KMS-11 (cell line): ENCODE data around the gene UPF3A.
A peak's percentile ranks its signal among the peaks of the same experiment; 100 is the strongest.

Source experiments
- H2AFZ ChIP-seq: fragments of 200-600 bp; sonication (generic); 2 replicates; pipeline ENCODE4 v1.6.1; 2016; ENCODE audit warnings: antibody characterized with exemption, mixed run types, low read depth
- H3K27ac ChIP-seq: fragments of 200-600 bp; sonication (generic); 2 replicates; pipeline ENCODE4 v1.6.1; 2016; ENCODE audit warnings: mild to moderate bottlenecking, mixed run types
- H3K27me3 ChIP-seq: fragments of 200-600 bp; sonication (generic); 2 replicates; pipeline ENCODE4 v1.6.1; 2017; ENCODE audit warnings: mild to moderate bottlenecking, low read depth, mixed run types, moderate library complexity; ENCODE audit not compliant: insufficient read depth
- H3K36me3 ChIP-seq: fragments of 200-600 bp; sonication (generic); 2 replicates; pipeline ENCODE4 v1.6.1; 2017; ENCODE audit warnings: mild to moderate bottlenecking, mixed run types; ENCODE audit not compliant: insufficient read depth
- H3K4me1 ChIP-seq: fragments of 200-600 bp; sonication (generic); 2 replicates; pipeline ENCODE4 v1.6.1; 2016; ENCODE audit warnings: mild to moderate bottlenecking, low read depth, mixed run types; ENCODE audit not compliant: poor library complexity, severe bottlenecking
- H3K4me2 ChIP-seq: fragments of 200-600 bp; sonication (generic); 2 replicates; pipeline ENCODE4 v1.7.0; 2016; ENCODE audit warnings: mild to moderate bottlenecking, mixed run types
- H3K4me3 ChIP-seq: fragments of 200-600 bp; sonication (generic); IDR thresholded peaks from 2 replicates; pipeline ENCODE4 v1.6.1; 2017; ENCODE audit warnings: low read depth, low read length, mixed read lengths; ENCODE audit not compliant: insufficient read depth
- H3K79me2 ChIP-seq: fragments of 200-600 bp; sonication (generic); 2 replicates; pipeline ENCODE4 v1.6.1; 2016; ENCODE audit warnings: low read depth, mixed run types; ENCODE audit not compliant: insufficient read depth
- H3K9ac ChIP-seq: fragments of 200-600 bp; sonication (generic); 2 replicates; pipeline ENCODE4 v1.6.1; 2016; ENCODE audit warnings: mild to moderate bottlenecking, mixed run types
- H4K20me1 ChIP-seq: fragments of 200-600 bp; sonication (generic); 2 replicates; pipeline ENCODE4 v1.6.1; 2016; ENCODE audit warnings: mild to moderate bottlenecking, mixed run types; ENCODE audit not compliant: insufficient read depth
- CTCF ChIP-seq: fragments of 200-600 bp; sonication (generic); conservative IDR thresholded peaks from 2 replicates; pipeline ENCODE4 v1.6.1; 2017; ENCODE audit warnings: low read depth, mild to moderate bottlenecking, antibody characterized with exemption, low read length, moderate library complexity, mixed read lengths

The UPF3A gene

GRCh38 chr13:114272977-114273376, 8.4 kb upstream of the UPF3A start:
- no peak for TF ChIP-seq CTCF
- H3K36me3 ChIP-seq: peaks cover 8% of the 10 kb centered on the region; the same call in 1 of the 2 replicates

DNA sequence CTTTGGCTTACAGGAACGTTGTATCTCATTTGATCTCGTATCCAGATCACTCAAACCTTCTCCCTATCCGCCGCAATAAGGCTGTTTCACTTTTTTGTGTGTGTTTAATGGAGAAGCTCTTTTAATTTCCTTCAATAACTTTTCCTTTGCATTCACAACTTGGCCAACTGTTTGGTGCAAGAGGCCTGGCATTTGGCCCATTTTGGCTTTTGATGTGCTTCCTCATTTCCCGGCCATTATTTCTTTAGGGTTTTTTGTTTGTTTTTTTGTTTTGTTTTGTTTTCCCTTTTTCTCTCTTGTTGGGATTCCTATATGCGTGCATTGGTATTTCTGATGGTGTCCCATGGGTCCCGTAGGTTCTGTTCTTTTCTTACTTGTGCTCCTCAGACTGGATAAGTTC, 6.1 kb upstream of the UPF3A start:
- Histone ChIP-seq H3K4me2 (no peak overlapping the region), H3K36me3 (peaks cover 8% of the 10 kb centered on the region; the same call in 1 of the 2 replicates), H3K27me3 (no peaks in the 10 kb centered on the region)

More at GRCh38 chr13:114272977-114273376, 8.4 kb upstream of the UPF3A start:
- H3K4me3 ChIP-seq: no peak overlapping the region
- H3K27me3 ChIP-seq: no peaks in the 10 kb centered on the region
- H2AFZ ChIP-seq: no peak overlapping the region
- no peak overlapping the region for H3K4me2 ChIP-seq
- no peak overlapping the region for H3K9ac ChIP-seq
- peaks cover 83% of the 10 kb centered on the region for H3K4me1 ChIP-seq
- no peak overlapping the region for H3K27ac ChIP-seq
- H4K20me1 ChIP-seq: no peaks in the 10 kb centered on the region
- no peaks in the 10 kb centered on the region for H3K79me2 ChIP-seq

DNA sequence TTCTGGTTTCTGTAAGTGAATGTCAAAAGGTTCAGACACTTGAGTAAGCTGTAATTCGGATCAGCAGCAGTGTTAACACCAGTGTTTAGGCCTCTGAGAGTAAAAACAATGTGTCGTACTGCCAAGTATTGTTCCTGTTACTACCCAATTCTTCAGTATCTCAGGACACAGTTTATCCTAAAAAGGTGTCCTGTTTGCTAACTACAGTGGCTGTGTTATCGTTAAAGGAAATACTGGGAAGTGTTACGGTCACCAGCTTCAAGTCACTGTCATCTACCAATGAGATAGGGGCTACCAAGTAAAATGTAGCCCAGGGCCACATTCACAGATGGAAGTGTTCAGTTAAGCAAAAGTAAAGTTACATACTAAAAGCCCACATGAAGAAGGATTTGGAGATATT, 2.3 kb upstream of the UPF3A start:
- peak overlapping the region; percentile 95; the same call in 1 of the 2 replicates for H3K9ac ChIP-seq
- H3K27ac ChIP-seq: peak overlapping the region; percentile 95
- no peaks in the 10 kb centered on the region for H3K36me3 ChIP-seq
- H3K4me3 ChIP-seq: no peak overlapping the region
- no peaks in the 10 kb centered on the region for H3K27me3 ChIP-seq
- H3K4me2 ChIP-seq: peak overlapping the region; percentile 98
- TF ChIP-seq CTCF: no peak
- H3K4me1 ChIP-seq: peaks cover 79% of the 10 kb centered on the region
- H2AFZ ChIP-seq: no peak overlapping the region
- H3K79me2 ChIP-seq: peaks cover 23% of the 10 kb centered on the region
- no peaks in the 10 kb centered on the region for H4K20me1 ChIP-seq

More for the DNA sequence above, 6.1 kb upstream of the UPF3A start:
- Histone ChIP-seq H3K4me1 (peaks cover 83% of the 10 kb centered on the region), H3K79me2 (0 out of 2 replicates have a peak, but pooled peaks cover 5% of the 10 kb centered on the region), H4K20me1 (no peaks in the 10 kb centered on the region), H2AFZ (no peak overlapping the region), H3K9ac (no peak overlapping the region), H3K4me3 (no peak overlapping the region), H3K27ac (no peak overlapping the region)
- TF ChIP-seq CTCF: no peak

- peaks cover 27% of the 10 kb centered on the region for H3K79me2 ChIP-seq
- no peak for TF ChIP-seq CTCF
- no peaks in the 10 kb centered on the region for H4K20me1 ChIP-seq
- H3K4me3 ChIP-seq: no peak overlapping the region
- H3K27me3 ChIP-seq: no peaks in the 10 kb centered on the region
- peak overlapping the region; percentile 95 for H3K9ac ChIP-seq
- H3K27ac ChIP-seq: peak overlapping the region; percentile 95
- H2AFZ ChIP-seq: no peak overlapping the region
- H3K36me3 ChIP-seq: no peaks in the 10 kb centered on the region
- peaks cover 73% of the 10 kb centered on the region for H3K4me1 ChIP-seq
- H3K4me2 ChIP-seq: peak overlapping the region; percentile 98
Measured at GRCh38 chr13:114279758-114280355, 1.5 kb upstream of the UPF3A start.
